Endothelial cell of umbilical vein (primary cell): Measurements from ENCODE around the gene SAMD4B.

Experiments used
- CTCF ChIP-seq, 2 donors: IDR thresholded peaks; 1 replicate in 1 of 2; 2 replicates in 1 of 2; pipeline ENCODE4 v1.5.1; 2011; ENCODE audit warnings: low read length in 2 of 2, mild to moderate bottlenecking in 2 of 2, moderate library complexity in 2 of 2, control low read depth in 1 of 2, inconsistent platforms in 1 of 2, low read depth in 1 of 2; ENCODE audit not compliant: insufficient read depth in 1 of 2; ENCODE audit errors: extremely low read depth in 1 of 2
- EZH2 ChIP-seq: IDR thresholded peaks from 2 replicates; pipeline ENCODE4 v1.6.1; 2012; ENCODE audit warnings: borderline replicate concordance, low read depth, mild to moderate bottlenecking, moderate library complexity, low read length, inconsistent platforms; ENCODE audit not compliant: severe bottlenecking
- FOS ChIP-seq: IDR thresholded peaks from 2 replicates; pipeline ENCODE4 v1.6.1; 2011; ENCODE audit warnings: mild to moderate bottlenecking, low read length, moderate library complexity, borderline replicate concordance; ENCODE audit not compliant: insufficient read depth
- GATA2 ChIP-seq: IDR thresholded peaks from 2 replicates; pipeline ENCODE4 v1.7.0; 2011; ENCODE audit warnings: low read depth, mild to moderate bottlenecking, moderate library complexity, mixed read lengths, low read length; ENCODE audit not compliant: insufficient read length, insufficient read depth
- JUN ChIP-seq: IDR thresholded peaks from 2 replicates; pipeline ENCODE4 v1.6.1; 2011; ENCODE audit warnings: borderline replicate concordance, low read depth; ENCODE audit not compliant: insufficient read length, insufficient read depth
- MYC ChIP-seq: IDR thresholded peaks from one replicate; pipeline ENCODE4 v1.6.1; 2011; ENCODE audit warnings: mild to moderate bottlenecking, low read depth, low read length
- POLR2A ChIP-seq: IDR thresholded peaks from 2 replicates; pipeline ENCODE4 v1.6.1; 2012; ENCODE audit warnings: low read depth, mild to moderate bottlenecking, control low read depth, low read length
- POLR2AphosphoS5 ChIP-seq: IDR thresholded peaks from 2 replicates; pipeline ENCODE4 v1.6.1; 2012; ENCODE audit warnings: low read depth, mild to moderate bottlenecking, control low read depth, low read length, moderate library complexity; ENCODE audit not compliant: insufficient read depth
- TF ChIP-seq, protein P1 (sequence below): IDR thresholded peaks from 2 replicates; pipeline ENCODE4 v1.6.1; 2011; ENCODE audit not compliant: insufficient read depth, insufficient read length

GRCh38 chr19:39307822-39308530, 34.2 kb upstream of the SAMD4B start:
- TF ChIP-seq EZH2 (peak; percentile 70), CTCF (IDR thresholded peaks at IDR 0.05; ENCODE audit: extremely low read depth in 1 of 2, insufficient read depth in 1 of 2, low read depth in 1 of 2, low read length in 2 of 2) (peak in 1 of 2 donors; percentile 24), POLR2A (no peak), JUN (no peak), POLR2AphosphoS5 (no peak), MYC (no peak), GATA2 (no peak), FOS (no peak)
- TF ChIP-seq, protein P1, sequence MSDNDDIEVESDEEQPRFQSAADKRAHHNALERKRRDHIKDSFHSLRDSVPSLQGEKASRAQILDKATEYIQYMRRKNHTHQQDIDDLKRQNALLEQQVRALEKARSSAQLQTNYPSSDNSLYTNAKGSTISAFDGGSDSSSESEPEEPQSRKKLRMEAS = no peak
